ENCODE results near the gene SASH1.

- no peak for TF ChIP-seq CTCF (IDR thresholded peaks at IDR 0.05; ENCODE audit: insufficient read depth, low read depth, low read length)
- TF ChIP-seq EZH2 (IDR thresholded peaks at IDR 0.05; ENCODE audit: insufficient read depth, low read length) = no peak
These were observed 1.9 kb upstream of the SASH1 start for GRCh38 chr6:148340586-148341297.

Measured in astrocyte (in vitro differentiated cells and primary cell).